Renal cortex interstitium (tissue), 11 donors: ENCODE measurements around the gene MED9. TPM values are rescaled to one million over a fixed set of nuclear protein-coding genes. Genes with fewer than 3 reads are reported as not detected.
A peak's percentile ranks its signal among the peaks of the same experiment; 100 is the strongest.

Source experiments
- DNase-seq, 11 donors: peaks; one replicate each; pipeline ENCODE4 v3.0.0-alpha.2; 2013; ENCODE audit warnings: low read depth in 9 of 11, low spot score in 4 of 11; ENCODE audit errors: extremely low read depth in 1 of 11
- polyA plus RNA-seq, 3 donors: library from polyadenylated mRNA; unstranded; fragments of 120-200 nt; gene quantifications; one replicate each; pipeline ENCODE4 v1.2.1, GENCODE V29; 2013; ENCODE audit not compliant: insufficient read length in 3 of 3

MED9 gene
- polyA plus RNA-seq, 3 donors: 19.4 to 22.4 (median 22.2) TPM

GRCh38 chr17:17508646-17509591 lies 32.1 kb downstream of the MED9 start:
- DNase-seq: no peak

- no peak for DNase-seq
Observed at GRCh38 chr17:17509601-17510425, 33.0 kb downstream of the MED9 start.

GRCh38 chr17:17510456-17511292 lies 33.9 kb downstream of the MED9 start:
- no peak for DNase-seq

- no peak for DNase-seq
Observed at GRCh38 chr17:17511293-17511741, 34.5 kb downstream of the MED9 start.

- DNase-seq: no peak
Observed at GRCh38 chr17:17511881-17512858, 35.4 kb downstream of the MED9 start.

GRCh38 chr17:17512866-17513265 lies 36.1 kb downstream of the MED9 start:
- DNase-seq: no peak

GRCh38 chr17:17513626-17514025 lies 36.8 kb downstream of the MED9 start:
- DNase-seq: no peak

GRCh38 chr17:17514361-17514992 lies 37.7 kb downstream of the MED9 start:
- no peak for DNase-seq

GRCh38 chr17:17514993-17515933 lies 38.5 kb downstream of the MED9 start:
- DNase-seq: no peak

GRCh38 chr17:17515934-17516930 lies 39.4 kb downstream of the MED9 start:
- no peak for DNase-seq

GRCh38 chr17:17516941-17517720 lies 40.3 kb downstream of the MED9 start:
- no peak for DNase-seq

- peak in 3 of 11 donors; percentile 21 to 49 (median 28) for DNase-seq
Observed at GRCh38 chr17:17518014-17518413, 41.2 kb downstream of the MED9 start.

GRCh38 chr17:17518951-17519350 lies 42.2 kb downstream of the MED9 start:
- DNase-seq: no peak

GRCh38 chr17:17519886-17520285 lies 43.1 kb downstream of the MED9 start:
- DNase-seq: no peak
